Measurements from ENCODE around the gene C9orf43. TPM values are rescaled to one million over a fixed set of nuclear protein-coding genes. Genes with fewer than 3 reads are reported as not detected.

Gene C9orf43
- total RNA-seq, 1 experiment from 2014 or later = 1.9 TPM

DNA sequence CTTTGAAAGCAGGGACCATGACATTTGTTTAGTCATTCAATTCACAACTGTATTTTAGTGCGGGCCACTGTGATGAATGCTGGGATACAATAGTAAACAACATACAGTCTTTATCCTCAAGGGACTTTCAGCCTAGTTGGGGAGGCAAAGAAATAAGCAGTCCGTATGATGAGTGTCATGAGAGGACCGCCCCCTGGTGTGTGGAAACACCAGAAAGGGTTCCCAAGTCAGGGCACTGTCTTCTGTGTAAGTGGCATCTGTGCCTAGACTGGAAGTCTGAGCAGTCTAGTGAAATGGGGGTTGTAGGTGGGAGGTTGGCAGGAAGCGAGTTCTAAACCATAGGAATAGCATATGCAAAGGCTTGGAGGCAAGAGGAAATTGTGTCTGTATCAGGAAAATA lies 6.8 kb downstream of the C9orf43 start:
- no peaks in the 10 kb centered on the region for H3K9me3 Mint-ChIP-seq (ENCODE audit: unreplicated experiment)

DNA sequence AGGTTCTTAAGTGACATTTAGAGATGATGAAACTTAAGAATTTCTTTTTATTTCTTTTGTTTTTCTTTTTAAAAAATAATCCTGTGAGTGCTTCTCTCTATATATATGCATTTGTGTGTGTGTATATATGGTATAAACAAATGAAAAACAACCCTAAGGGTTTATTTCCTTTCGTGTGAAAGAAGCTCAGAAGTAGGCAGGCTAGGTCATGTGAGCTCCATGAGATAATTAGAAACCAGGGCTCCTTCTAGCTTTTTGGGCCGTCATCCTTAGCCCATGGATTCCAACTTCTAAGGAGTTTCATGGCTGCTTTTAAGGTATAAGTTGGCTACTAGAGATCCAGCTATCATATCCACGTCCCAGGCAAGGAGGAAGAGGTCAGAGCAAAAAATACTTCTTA lies 11.2 kb downstream of the C9orf43 start:
- Mint-ChIP-seq H3K27ac (ENCODE audit: unreplicated experiment) (no peak overlapping the region), H3K4me3 (ENCODE audit: unreplicated experiment) (no peak overlapping the region), H3K27me3 (ENCODE audit: insufficient read depth, unreplicated experiment) (no peaks in the 10 kb centered on the region), H3K4me1 (ENCODE audit: low read depth, unreplicated experiment) (no peaks in the 10 kb centered on the region), H3K9me3 (ENCODE audit: unreplicated experiment) (no peaks in the 10 kb centered on the region), H3K36me3 (ENCODE audit: insufficient read depth, unreplicated experiment) (no peaks in the 10 kb centered on the region)
- POLR2A ChIA-PET = no interaction called here
- Histone ChIP-seq H3K27me3 (replicated peaks; ENCODE audit: control insufficient read depth, insufficient read depth, low read length) (no peaks in the 10 kb centered on the region), H3K36me3 (ENCODE audit: control insufficient read depth, insufficient read depth, low read length) (no peaks in the 10 kb centered on the region), H3K4me3 (ENCODE audit: low read depth, low read length) (no peak overlapping the region), H3K9me3 (no peaks in the 10 kb centered on the region), H3K4me1 (no peaks in the 10 kb centered on the region)
- BruUV-seq (replicated peaks) = no TSS peak
- TF ChIP-seq, protein P1, sequence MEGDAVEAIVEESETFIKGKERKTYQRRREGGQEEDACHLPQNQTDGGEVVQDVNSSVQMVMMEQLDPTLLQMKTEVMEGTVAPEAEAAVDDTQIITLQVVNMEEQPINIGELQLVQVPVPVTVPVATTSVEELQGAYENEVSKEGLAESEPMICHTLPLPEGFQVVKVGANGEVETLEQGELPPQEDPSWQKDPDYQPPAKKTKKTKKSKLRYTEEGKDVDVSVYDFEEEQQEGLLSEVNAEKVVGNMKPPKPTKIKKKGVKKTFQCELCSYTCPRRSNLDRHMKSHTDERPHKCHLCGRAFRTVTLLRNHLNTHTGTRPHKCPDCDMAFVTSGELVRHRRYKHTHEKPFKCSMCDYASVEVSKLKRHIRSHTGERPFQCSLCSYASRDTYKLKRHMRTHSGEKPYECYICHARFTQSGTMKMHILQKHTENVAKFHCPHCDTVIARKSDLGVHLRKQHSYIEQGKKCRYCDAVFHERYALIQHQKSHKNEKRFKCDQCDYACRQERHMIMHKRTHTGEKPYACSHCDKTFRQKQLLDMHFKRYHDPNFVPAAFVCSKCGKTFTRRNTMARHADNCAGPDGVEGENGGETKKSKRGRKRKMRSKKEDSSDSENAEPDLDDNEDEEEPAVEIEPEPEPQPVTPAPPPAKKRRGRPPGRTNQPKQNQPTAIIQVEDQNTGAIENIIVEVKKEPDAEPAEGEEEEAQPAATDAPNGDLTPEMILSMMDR (IDR thresholded peaks at IDR 0.05; ENCODE audit: insufficient read depth in 1 of 2, low read depth in 1 of 2, low read length in 1 of 2, severe bottlenecking in 1 of 2, unreplicated experiment in 1 of 2) = no peak
- intact Hi-C loops (cut with micrococcal nuclease; ENCODE audit: unreplicated experiment) = no loop called here
- CTCF ChIA-PET = no interaction called here
- DNase-seq = no peak

More for the DNA sequence above, 6.8 kb downstream of the C9orf43 start:
- H3K4me3 Mint-ChIP-seq (ENCODE audit: unreplicated experiment) = no peak overlapping the region
- intact Hi-C loops (cut with micrococcal nuclease; ENCODE audit: unreplicated experiment) = no loop called here
- no peak overlapping the region for H3K4me3 ChIP-seq (ENCODE audit: low read depth, low read length)
- no peak for DNase-seq
- no peaks in the 10 kb centered on the region for H3K36me3 Mint-ChIP-seq (ENCODE audit: insufficient read depth, unreplicated experiment)
- no peaks in the 10 kb centered on the region for H3K36me3 ChIP-seq (ENCODE audit: control insufficient read depth, insufficient read depth, low read length)
- H3K27ac Mint-ChIP-seq (ENCODE audit: unreplicated experiment) = no peak overlapping the region
- POLR2A ChIA-PET = no interaction called here
- H3K27me3 ChIP-seq (replicated peaks; ENCODE audit: control insufficient read depth, insufficient read depth, low read length) = no peaks in the 10 kb centered on the region
- no peaks in the 10 kb centered on the region for H3K9me3 ChIP-seq
- no TSS peak for BruUV-seq (replicated peaks)
- no peaks in the 10 kb centered on the region for H3K27me3 Mint-ChIP-seq (ENCODE audit: insufficient read depth, unreplicated experiment)
- CTCF ChIA-PET = no interaction called here
- TF ChIP-seq, protein P1 (IDR thresholded peaks at IDR 0.05; ENCODE audit: insufficient read depth in 1 of 2, low read depth in 1 of 2, low read length in 1 of 2, severe bottlenecking in 1 of 2, unreplicated experiment in 1 of 2) = peak in 1 of 2 experiments; percentile 11
- H3K4me1 ChIP-seq = no peaks in the 10 kb centered on the region
- no peaks in the 10 kb centered on the region for H3K4me1 Mint-ChIP-seq (ENCODE audit: low read depth, unreplicated experiment)

DNA sequence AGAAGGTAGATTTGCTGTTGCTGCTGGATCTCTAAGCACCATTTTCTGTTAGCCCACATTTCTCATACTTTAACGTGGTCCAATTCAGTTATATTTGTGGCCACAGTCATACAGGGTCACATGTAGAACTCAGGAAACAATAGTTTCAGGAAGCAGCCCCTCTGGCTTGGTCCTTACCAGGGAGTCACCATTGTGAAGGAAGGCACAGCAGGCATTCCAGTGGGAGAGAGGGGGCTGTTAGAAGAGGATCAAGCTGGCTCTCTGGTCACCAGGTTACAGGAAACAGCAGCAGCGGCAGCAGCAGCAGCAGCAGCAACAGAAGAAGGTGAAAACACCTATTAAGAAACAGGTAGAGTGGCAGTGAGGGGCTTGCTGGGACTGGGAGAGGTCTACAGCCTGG lies 14.5 kb downstream of the C9orf43 start:
- H3K27ac Mint-ChIP-seq (ENCODE audit: unreplicated experiment) = no peak overlapping the region
- H3K27me3 Mint-ChIP-seq (ENCODE audit: insufficient read depth, unreplicated experiment) = no peaks in the 10 kb centered on the region

More for the DNA sequence above, 14.5 kb downstream of the C9orf43 start:
- intact Hi-C loops (cut with micrococcal nuclease; ENCODE audit: unreplicated experiment) = no loop called here
- no peaks in the 10 kb centered on the region for H3K4me1 ChIP-seq
- H3K4me3 Mint-ChIP-seq (ENCODE audit: unreplicated experiment) = no peak overlapping the region
- H3K27me3 ChIP-seq (replicated peaks; ENCODE audit: control insufficient read depth, insufficient read depth, low read length) = no peaks in the 10 kb centered on the region
- H3K9me3 Mint-ChIP-seq (ENCODE audit: unreplicated experiment) = no peaks in the 10 kb centered on the region
- H3K36me3 ChIP-seq (ENCODE audit: control insufficient read depth, insufficient read depth, low read length) = no peaks in the 10 kb centered on the region
- H3K9me3 ChIP-seq = no peaks in the 10 kb centered on the region
- no TSS peak for BruUV-seq (replicated peaks)
- H3K4me1 Mint-ChIP-seq (ENCODE audit: low read depth, unreplicated experiment) = no peaks in the 10 kb centered on the region
- H3K36me3 Mint-ChIP-seq (ENCODE audit: insufficient read depth, unreplicated experiment) = no peaks in the 10 kb centered on the region
- ChIA-PET POLR2A (no interaction called here), CTCF (no interaction called here)
- TF ChIP-seq, protein P1 (IDR thresholded peaks at IDR 0.05; ENCODE audit: insufficient read depth in 1 of 2, low read depth in 1 of 2, low read length in 1 of 2, severe bottlenecking in 1 of 2, unreplicated experiment in 1 of 2) = no peak
- DNase-seq = no peak
- H3K4me3 ChIP-seq (ENCODE audit: low read depth, low read length) = no peak overlapping the region

All from Caco-2 (cell line).